ENCODE results near the gene NFATC1. TPM values are rescaled to one million over a fixed set of nuclear protein-coding genes. Genes with fewer than 3 reads are reported as not detected.

Gene NFATC1
- total RNA-seq, 2 donors from 2014 or later, result 1.6 to 4.3 TPM

- peak overlapping the region; percentile 40 for H3K4me3 ChIP-seq
- intact Hi-C loops (cut with DNase I), result no loop called here
- H3K9ac ChIP-seq (ENCODE audit: low read depth in 2 of 2, low read length in 2 of 2), result peak overlapping the region; percentile 32 to 52
- DNase-seq, result no peak
- H3K4me1 ChIP-seq, result peaks cover 4% of the 10 kb centered on the region
- H3K36me3 ChIP-seq, result no peaks in the 10 kb centered on the region
- H3K27me3 ChIP-seq, result peaks cover 42% of the 10 kb centered on the region
- H3K27ac ChIP-seq, result peak overlapping the region; percentile 73
- no peak for TF ChIP-seq CTCF (IDR thresholded peaks at IDR 0.05)
- H3K9me3 ChIP-seq, result no peaks in the 10 kb centered on the region
Measured at GRCh38 chr18:79393181-79393634, 2.5 kb upstream of the NFATC1 start.

GRCh38 chr18:79393635-79394533 is 1.8 kb upstream of the NFATC1 start:
- TF ChIP-seq CTCF (IDR thresholded peaks at IDR 0.05), result no peak
- Histone ChIP-seq H3K9ac (ENCODE audit: low read depth in 2 of 2, low read length in 2 of 2) (peak overlapping the region; percentile 32 to 60), H3K27me3 (peaks cover 46% of the 10 kb centered on the region), H3K4me1 (peaks cover 4% of the 10 kb centered on the region), H3K36me3 (no peaks in the 10 kb centered on the region), H3K4me3 (peak overlapping the region; percentile 40), H3K9me3 (no peaks in the 10 kb centered on the region), H3K27ac (peak overlapping the region; percentile 73)
- peak; percentile 79 for DNase-seq
- intact Hi-C loops (cut with DNase I), result no loop called here

- Histone ChIP-seq H3K4me3 (peak overlapping the region; percentile 40), H3K27ac (peak overlapping the region; percentile 73), H3K9ac (ENCODE audit: low read depth in 2 of 2, low read length in 2 of 2) (peak overlapping the region; percentile 34 to 60), H3K27me3 (peaks cover 55% of the 10 kb centered on the region), H3K9me3 (no peaks in the 10 kb centered on the region), H3K36me3 (no peaks in the 10 kb centered on the region), H3K4me1 (peaks cover 4% of the 10 kb centered on the region)
- DNase-seq, result no peak
- TF ChIP-seq CTCF (IDR thresholded peaks at IDR 0.05), result no peak
- intact Hi-C loops (cut with DNase I), result no loop called here
Measured at GRCh38 chr18:79394534-79395307, 1.0 kb upstream of the NFATC1 start.

- Histone ChIP-seq H3K27ac (no peak overlapping the region), H3K9ac (ENCODE audit: low read depth in 2 of 2, low read length in 2 of 2) (no peak overlapping the region), H3K36me3 (no peaks in the 10 kb centered on the region), H3K27me3 (peaks cover 56% of the 10 kb centered on the region), H3K4me3 (no peak overlapping the region), H3K4me1 (peaks cover 4% of the 10 kb centered on the region), H3K9me3 (no peaks in the 10 kb centered on the region)
- no peak for TF ChIP-seq CTCF (IDR thresholded peaks at IDR 0.05)
- DNase-seq, result no peak
- intact Hi-C loops (cut with DNase I), result no loop called here
Measured at GRCh38 chr18:79395308-79395640, 456 bp upstream of the NFATC1 start.

- peak; percentile 53 for DNase-seq
Measured at GRCh38 chr18:79396431-79397246, 909 bp downstream of the NFATC1 start.

More at GRCh38 chr18:79396431-79397246, 909 bp downstream of the NFATC1 start:
- H3K4me3 ChIP-seq, result peak overlapping the region; percentile 42
- H3K27me3 ChIP-seq, result peaks cover 56% of the 10 kb centered on the region
- H3K4me1 ChIP-seq, result peaks cover 4% of the 10 kb centered on the region
- H3K36me3 ChIP-seq, result no peaks in the 10 kb centered on the region
- no peak for TF ChIP-seq CTCF (IDR thresholded peaks at IDR 0.05)
- H3K9ac ChIP-seq (ENCODE audit: low read depth in 2 of 2, low read length in 2 of 2), result peak overlapping the region in 1 of 2 donors; percentile 24
- no peaks in the 10 kb centered on the region for H3K9me3 ChIP-seq
- intact Hi-C loops (cut with DNase I), result no loop called here
- H3K27ac ChIP-seq, result no peak overlapping the region
